NCI-H1048 (cell line): ENCODE measurements around the gene ORC6.

Source experiments
- DNase-seq: peaks from one replicate; lab custom pipeline; 2025; lab: John Stamatoyannopoulos, UW

The ORC6 gene

GRCh38 chr16:46731691-46732555, 42.5 kb downstream of the ORC6 start:
- DNase-seq = no peak

- no peak for DNase-seq
Measured at GRCh38 chr16:46732561-46732960, 43.1 kb downstream of the ORC6 start.

- DNase-seq = no peak
Measured at GRCh38 chr16:46733319-46733830, 43.9 kb downstream of the ORC6 start.

- DNase-seq = no peak
Measured at GRCh38 chr16:46736695-46737094, 47.2 kb downstream of the ORC6 start.

GRCh38 chr16:46737621-46738214, 48.3 kb downstream of the ORC6 start:
- no peak for DNase-seq

- DNase-seq = no peak
Measured at GRCh38 chr16:46739934-46740333, 50.5 kb downstream of the ORC6 start.

- no peak for DNase-seq
Measured at GRCh38 chr16:46743232-46743719, 53.8 kb downstream of the ORC6 start.

- no peak for DNase-seq
Measured at GRCh38 chr16:46745617-46746016, 56.2 kb downstream of the ORC6 start.

- no peak for DNase-seq
Measured at GRCh38 chr16:46746821-46747776, 57.6 kb downstream of the ORC6 start.
